OCI-LY3 (cell line): ENCODE data around the gene PLD4.
"Not testable (repeated sequence)": the region's sequence is repeated elsewhere in the genome, so short reads cannot be mapped to it uniquely, and the experiment has no call there.

Experiments used
- H2AFZ ChIP-seq: fragments of 200-600, 300-600 bp; shearing (Covaris generic); 2 replicates; pipeline ENCODE4 v1.6.0; 2014; ENCODE audit warnings: antibody characterized with exemption, low read depth, low read length
- H3K27ac ChIP-seq: fragments of 200-600, 300-600 bp; sonication (generic); 2 replicates; pipeline ENCODE4 v1.5.1; 2014; ENCODE audit warnings: mild to moderate bottlenecking, low read length, moderate library complexity, mixed read lengths
- H3K27me3 ChIP-seq: fragments of 200-600, 300-600 bp; sonication (generic); 2 replicates; pipeline ENCODE4 v1.6.1; 2014; ENCODE audit warnings: low read depth, low read length, mixed read lengths
- H3K36me3 ChIP-seq: fragments of 200-600, 300-600 bp; sonication (generic); replicated peaks from 2 replicates; pipeline ENCODE3; 2014; ENCODE audit warnings: low read depth, low read length, mixed read lengths
- H3K4me1 ChIP-seq: fragments of 300-600, 200-600 bp; sonication (generic); 2 replicates; pipeline ENCODE4 v1.6.1; 2014; ENCODE audit warnings: low read length, mixed read lengths
- H3K4me2 ChIP-seq: fragments of 200-600, 300-600 bp; sonication (generic); 2 replicates; pipeline ENCODE4 v1.6.1; 2014; ENCODE audit warnings: low read length, mixed read lengths
- H3K4me3 ChIP-seq: fragments of 300-600, 200-600 bp; sonication (generic); 2 replicates; pipeline ENCODE4 v1.5.1; 2014; ENCODE audit warnings: antibody characterized with exemption, mild to moderate bottlenecking, low read length, moderate library complexity
- H3K79me2 ChIP-seq: fragments of 300-600, 200-600 bp; shearing (Covaris generic); 2 replicates; pipeline ENCODE4 v1.6.1; 2014; ENCODE audit warnings: mild to moderate bottlenecking, low read length, mixed read lengths
- H3K9ac ChIP-seq: fragments of 300-600, 200-600 bp; shearing (Covaris generic); 2 replicates; pipeline ENCODE4 v1.6.0; 2014; ENCODE audit warnings: mild to moderate bottlenecking, low read length, moderate library complexity
- H3K9me3 ChIP-seq: fragments of 200-600, 300-600 bp; shearing (Covaris generic); 2 replicates; pipeline ENCODE4 v1.6.1; 2014; ENCODE audit warnings: low read length, mixed read lengths; ENCODE audit not compliant: insufficient read depth
- H4K20me1 ChIP-seq: fragments of 200-600, 300-600 bp; sonication (generic); 2 replicates; pipeline ENCODE4 v1.6.1; 2016; ENCODE audit warnings: low read length, mixed read lengths; ENCODE audit not compliant: insufficient read depth
- EZH2phosphoT487 ChIP-seq: fragments of 200-600 bp; shearing (Covaris generic); IDR thresholded peaks from 2 replicates; pipeline ENCODE4 v1.6.1; 2018; ENCODE audit warnings: antibody characterized with exemption, mixed run types, low read depth
- TF ChIP-seq, protein P1 (sequence below): fragments of 200-600, 300-600 bp; sonication (generic); IDR thresholded peaks from 2 replicates; pipeline ENCODE4 v1.5.1; 2014; ENCODE audit warnings: antibody characterized with exemption, low read length, low read depth

PLD4 gene

DNA sequence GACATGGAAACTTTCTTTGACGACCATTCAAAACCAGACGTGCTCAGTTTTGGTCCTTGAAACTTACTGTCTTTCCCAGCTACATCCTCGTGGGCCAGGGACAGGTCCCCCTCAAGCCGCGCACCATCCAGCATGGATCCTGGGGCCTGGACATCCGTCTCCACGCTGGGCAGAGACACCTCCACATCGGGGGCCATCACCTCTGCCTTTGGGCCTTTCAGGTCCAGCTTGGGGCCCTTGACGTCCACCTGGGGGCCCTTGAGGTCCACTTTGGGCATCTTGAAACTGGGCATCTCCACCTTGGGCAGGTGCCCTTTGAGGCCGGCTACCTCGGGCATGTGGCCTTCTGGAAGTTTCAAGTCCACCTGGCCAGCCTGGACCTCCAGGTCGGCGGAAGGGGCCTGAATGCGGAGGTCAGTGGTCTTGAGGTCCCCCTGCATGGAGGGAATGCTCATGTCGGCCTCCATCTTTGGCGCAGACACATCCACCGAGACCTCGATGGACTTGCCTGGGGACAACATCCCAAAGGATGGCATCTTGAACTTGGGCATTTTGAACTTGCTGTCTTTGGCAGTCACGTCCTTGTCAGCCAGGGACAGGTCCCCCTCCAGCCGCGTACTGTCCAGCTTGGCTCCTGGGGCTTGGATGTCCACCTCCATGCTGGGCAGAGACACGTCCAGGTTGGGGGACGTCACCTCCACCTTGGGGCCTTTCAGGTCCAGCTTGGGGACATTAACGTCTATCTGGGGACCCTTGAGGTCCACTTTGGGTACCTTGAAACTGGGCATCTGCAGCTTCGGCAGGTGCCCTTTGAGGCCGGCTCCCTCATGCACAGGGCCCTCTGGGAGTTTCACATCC is 17.1 kb downstream of the PLD4 start:
- H3K4me3 ChIP-seq = no peak overlapping the region
- no peaks in the 10 kb centered on the region for H4K20me1 ChIP-seq
- H3K79me2 ChIP-seq = no peaks in the 10 kb centered on the region
- no peak overlapping the region for H3K9ac ChIP-seq
- no peaks in the 10 kb centered on the region for H3K9me3 ChIP-seq
- H3K4me1 ChIP-seq = no peaks in the 10 kb centered on the region
- H2AFZ ChIP-seq = no peak overlapping the region
- no peak overlapping the region for H3K4me2 ChIP-seq
- no peaks in the 10 kb centered on the region for H3K36me3 ChIP-seq
- peaks cover 43% of the 10 kb centered on the region for H3K27me3 ChIP-seq
- TF ChIP-seq, protein P1, sequence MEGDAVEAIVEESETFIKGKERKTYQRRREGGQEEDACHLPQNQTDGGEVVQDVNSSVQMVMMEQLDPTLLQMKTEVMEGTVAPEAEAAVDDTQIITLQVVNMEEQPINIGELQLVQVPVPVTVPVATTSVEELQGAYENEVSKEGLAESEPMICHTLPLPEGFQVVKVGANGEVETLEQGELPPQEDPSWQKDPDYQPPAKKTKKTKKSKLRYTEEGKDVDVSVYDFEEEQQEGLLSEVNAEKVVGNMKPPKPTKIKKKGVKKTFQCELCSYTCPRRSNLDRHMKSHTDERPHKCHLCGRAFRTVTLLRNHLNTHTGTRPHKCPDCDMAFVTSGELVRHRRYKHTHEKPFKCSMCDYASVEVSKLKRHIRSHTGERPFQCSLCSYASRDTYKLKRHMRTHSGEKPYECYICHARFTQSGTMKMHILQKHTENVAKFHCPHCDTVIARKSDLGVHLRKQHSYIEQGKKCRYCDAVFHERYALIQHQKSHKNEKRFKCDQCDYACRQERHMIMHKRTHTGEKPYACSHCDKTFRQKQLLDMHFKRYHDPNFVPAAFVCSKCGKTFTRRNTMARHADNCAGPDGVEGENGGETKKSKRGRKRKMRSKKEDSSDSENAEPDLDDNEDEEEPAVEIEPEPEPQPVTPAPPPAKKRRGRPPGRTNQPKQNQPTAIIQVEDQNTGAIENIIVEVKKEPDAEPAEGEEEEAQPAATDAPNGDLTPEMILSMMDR = no peak
- TF ChIP-seq EZH2phosphoT487 = no peak
- no peak overlapping the region for H3K27ac ChIP-seq

DNA sequence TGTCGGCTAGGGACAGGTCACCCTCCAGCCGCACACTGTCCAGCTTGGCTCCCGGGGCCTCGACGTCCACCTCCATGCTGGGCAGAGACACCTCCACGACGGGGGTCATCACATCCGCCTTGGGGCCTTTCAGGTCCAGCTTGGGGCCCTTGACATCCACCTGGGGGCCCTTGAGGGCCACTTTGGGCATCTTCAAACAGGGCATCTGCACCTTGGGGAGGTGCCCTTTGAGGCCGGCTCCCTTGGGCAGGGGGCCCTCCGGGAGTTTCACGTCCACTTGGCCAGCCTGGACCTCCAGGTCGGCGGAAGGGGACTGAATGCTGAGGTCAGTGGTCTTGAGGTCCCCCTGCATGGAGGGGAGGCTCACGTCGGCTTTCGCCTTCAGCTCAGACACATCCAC is 17.9 kb downstream of the PLD4 start:
- Histone ChIP-seq H3K9me3 (no peaks in the 10 kb centered on the region), H3K36me3 (no peaks in the 10 kb centered on the region), H3K27me3 (peaks cover 36% of the 10 kb centered on the region), H3K4me1 (no peaks in the 10 kb centered on the region), H4K20me1 (no peaks in the 10 kb centered on the region), H3K9ac (no peak overlapping the region), H3K4me3 (no peak overlapping the region), H2AFZ (no peak overlapping the region), H3K27ac (no peak overlapping the region), H3K4me2 (no peak overlapping the region), H3K79me2 (no peaks in the 10 kb centered on the region)
- TF ChIP-seq EZH2phosphoT487 = no peak
- TF ChIP-seq, protein P1 = no peak

DNA sequence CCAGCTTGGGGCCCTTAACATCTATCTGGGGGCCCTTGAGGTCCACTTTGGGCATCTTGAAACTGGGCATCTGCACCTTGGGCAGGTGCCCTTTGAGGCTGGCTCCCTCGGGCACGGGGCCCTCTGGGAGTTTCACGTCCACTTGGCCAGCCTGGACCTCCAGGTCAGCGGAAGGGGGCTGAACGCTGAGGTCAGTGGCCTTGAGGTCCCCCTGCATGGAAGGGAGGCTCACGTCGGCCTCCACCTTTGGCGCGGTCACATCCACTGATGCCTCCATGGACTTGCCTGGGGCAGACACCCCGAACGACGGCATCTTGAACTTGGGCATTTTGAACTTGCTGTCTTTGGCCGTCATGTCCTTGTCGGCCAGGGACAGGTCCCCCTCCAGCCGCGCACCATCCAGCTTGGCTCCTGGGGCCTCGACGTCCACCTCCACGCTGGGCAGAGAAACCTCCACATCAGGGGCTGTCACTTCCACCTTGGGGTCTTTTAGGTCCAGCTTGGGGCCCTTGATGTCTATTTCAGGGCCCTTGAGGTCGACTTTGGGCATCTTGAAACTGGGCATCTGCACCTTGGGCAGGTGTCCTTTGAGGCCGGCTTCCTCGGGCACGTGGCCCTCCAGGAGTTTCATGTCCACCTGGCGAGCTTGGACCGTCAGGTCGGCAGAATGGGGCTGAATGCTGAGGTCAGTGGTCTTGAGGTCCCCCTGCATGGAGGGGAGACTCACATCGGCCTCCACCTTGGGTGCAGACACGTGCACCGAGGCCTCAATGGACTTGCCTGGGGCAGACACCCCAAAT is 18.7 kb downstream of the PLD4 start:
- H3K4me2 ChIP-seq, H2AFZ ChIP-seq, H3K9me3 ChIP-seq, H3K4me3 ChIP-seq, H3K79me2 ChIP-seq, H3K9ac ChIP-seq, H3K36me3 ChIP-seq, H3K27ac ChIP-seq, H3K4me1 ChIP-seq, H4K20me1 ChIP-seq: not testable (repeated sequence)
- H3K27me3 ChIP-seq = peaks cover 27% of the 10 kb centered on the region

DNA sequence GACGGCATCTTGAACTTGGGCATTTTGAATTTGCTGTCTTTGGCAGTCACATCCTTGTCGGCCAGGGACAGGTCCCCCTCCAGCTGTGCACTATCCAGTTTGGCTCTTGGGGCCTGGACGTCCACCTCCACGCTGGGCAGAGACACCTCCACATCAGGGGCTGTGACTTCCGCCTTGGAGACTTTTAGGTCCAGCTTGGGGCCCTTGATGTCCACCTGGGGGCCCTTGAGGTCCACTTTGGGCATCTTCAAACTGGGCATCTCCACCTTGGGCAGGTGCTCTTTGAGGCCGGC is 19.3 kb downstream of the PLD4 start:
- H3K9me3 ChIP-seq, H3K27ac ChIP-seq, H3K4me1 ChIP-seq, H3K4me2 ChIP-seq, H2AFZ ChIP-seq, H4K20me1 ChIP-seq, H3K4me3 ChIP-seq, H3K79me2 ChIP-seq, H3K9ac ChIP-seq, H3K36me3 ChIP-seq: not testable (repeated sequence)
- H3K27me3 ChIP-seq = peaks cover 22% of the 10 kb centered on the region

DNA sequence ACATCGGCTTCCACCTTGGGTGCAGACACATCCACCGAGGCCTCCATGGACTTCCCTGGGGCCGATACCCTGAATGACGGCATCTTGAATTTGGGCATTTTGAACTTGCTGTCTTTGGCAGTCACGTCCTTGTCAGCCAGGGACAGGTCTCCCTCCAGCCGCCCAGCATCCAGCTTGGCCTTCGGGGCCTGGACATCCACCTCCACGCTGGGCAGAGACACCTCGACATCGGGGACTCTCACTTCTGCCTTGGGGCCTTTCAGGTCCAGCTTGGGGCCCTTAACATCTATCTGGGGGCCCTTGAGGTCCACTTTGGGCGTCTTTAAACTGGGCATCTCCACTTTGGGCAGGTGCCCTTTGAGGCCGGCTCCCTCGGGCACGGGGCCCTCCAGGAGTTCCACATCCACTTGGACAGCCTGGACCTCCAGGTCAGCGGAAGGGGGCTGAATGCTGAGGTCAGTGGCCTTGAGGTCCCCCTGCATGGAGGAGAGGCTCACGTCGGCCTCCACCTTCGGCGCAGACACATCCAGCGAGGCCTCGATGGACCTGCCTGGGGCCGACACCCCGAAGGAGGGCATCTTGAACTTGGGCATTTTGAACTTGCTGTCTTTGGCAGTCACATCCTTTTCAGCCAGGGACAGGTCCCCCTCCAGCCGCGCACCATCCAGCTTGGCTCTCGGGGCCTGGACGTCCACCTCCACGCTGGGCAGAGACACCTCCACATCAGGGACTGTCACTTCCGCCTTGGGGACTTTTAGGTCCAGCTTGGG is 19.9 kb downstream of the PLD4 start:
- not testable (repeated sequence) for H3K79me2 ChIP-seq, H3K4me3 ChIP-seq, H4K20me1 ChIP-seq, H3K4me2 ChIP-seq, H3K4me1 ChIP-seq, H3K27ac ChIP-seq, H3K9me3 ChIP-seq, H3K36me3 ChIP-seq, H3K9ac ChIP-seq, H2AFZ ChIP-seq
- peaks cover 15% of the 10 kb centered on the region for H3K27me3 ChIP-seq

GRCh38 chr14:104945266-104945665 is 20.6 kb downstream of the PLD4 start:
- H3K9me3 ChIP-seq, H3K9ac ChIP-seq, H3K4me1 ChIP-seq, H3K27me3 ChIP-seq, H2AFZ ChIP-seq, H3K36me3 ChIP-seq, H3K4me3 ChIP-seq, H3K79me2 ChIP-seq, H4K20me1 ChIP-seq, H3K27ac ChIP-seq, H3K4me2 ChIP-seq: not testable (repeated sequence)

DNA sequence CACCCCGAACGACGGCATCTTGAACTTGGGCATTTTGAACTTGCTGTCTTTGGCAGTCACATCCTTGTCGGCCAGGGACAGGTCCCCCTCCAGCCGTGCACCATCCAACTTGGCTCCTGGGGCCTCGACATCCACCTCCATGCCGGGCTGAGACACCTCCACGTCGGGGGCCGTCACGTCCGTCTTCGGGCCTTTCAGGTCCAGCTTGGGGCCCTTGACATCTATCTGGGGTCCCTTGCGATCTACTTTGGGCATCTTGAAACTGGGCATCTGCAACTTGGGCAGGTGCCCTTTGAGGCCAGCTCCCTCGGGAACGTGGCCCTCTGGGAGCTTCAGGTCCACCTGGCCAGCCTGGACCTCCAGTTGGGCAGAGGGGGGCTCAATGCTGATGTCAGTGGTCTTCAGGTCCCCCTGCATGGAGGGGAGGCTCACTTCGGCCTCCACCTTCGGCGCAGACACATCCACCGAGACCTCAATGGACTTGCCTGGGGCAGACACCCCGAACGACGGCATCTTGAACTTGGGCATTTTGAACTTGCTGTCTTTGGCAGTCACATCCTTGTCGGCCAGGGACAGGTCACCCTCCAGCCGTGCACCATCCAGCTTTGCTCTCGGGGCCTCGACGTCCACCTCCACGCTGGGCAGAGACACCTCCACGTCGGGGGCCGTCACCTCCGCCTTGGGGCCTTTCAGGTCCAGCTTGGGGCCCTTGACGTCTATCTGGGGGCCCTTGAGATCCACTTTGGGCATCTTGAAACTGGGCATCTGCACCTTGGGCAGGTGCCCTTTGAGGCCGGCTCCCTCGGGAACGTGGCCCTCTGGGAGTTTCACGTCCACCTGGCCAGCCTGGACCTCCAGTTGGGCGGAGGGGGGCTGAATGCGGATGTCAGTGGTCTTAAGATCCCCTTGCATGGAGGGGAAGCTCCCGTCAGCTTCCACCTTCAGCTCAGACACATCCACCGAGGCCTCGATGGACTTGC is 21.6 kb downstream of the PLD4 start:
- H2AFZ ChIP-seq, H3K79me2 ChIP-seq, H4K20me1 ChIP-seq, H3K4me2 ChIP-seq, H3K27ac ChIP-seq, H3K9me3 ChIP-seq, H3K4me3 ChIP-seq, H3K9ac ChIP-seq, H3K4me1 ChIP-seq, H3K36me3 ChIP-seq, H3K27me3 ChIP-seq: not testable (repeated sequence)
